A549 (cell line): ENCODE measurements around the gene SLC25A25. TPM values are rescaled to one million over a fixed set of nuclear protein-coding genes. Genes with fewer than 3 reads are reported as not detected.

Experiments used
- ATAC-seq, 2 experiments: fragments of 200-7000 bp in 1 of 2; fragments of >200 bp in 1 of 2; cut with Nextera tagmentation in 1 of 2; cut with Tn5 transposase in 1 of 2; 3 replicates each; pipeline versions ENCODE4 v1.8.0 to v1.9.1; 2018 to 2020; ENCODE audit warnings: mild to moderate bottlenecking in 1 of 2, moderate library complexity in 1 of 2
- CTCF ChIA-PET: fragments of 300-600 bp; sonication (Branson Sonifier 250); formaldehyde crosslinking; extraction: SDS; loops from one replicate; lab custom pipeline; 2021; ENCODE audit warnings: antibody characterized with exemption, inconsistent platforms; lab: Yijun Ruan, JAX
- POLR2A ChIA-PET: fragments of 350-600 bp; formaldehyde crosslinking; extraction: SDS; loops from one replicate; lab custom pipeline; 2021; ENCODE audit warnings: antibody characterized with exemption, inconsistent platforms; lab: Yijun Ruan, JAX
- DNase-seq, 2 experiments: peaks; one replicate each; pipeline versions ENCODE4 v3.0.0 to v3.0.0-alpha.2; 2011 to 2016; ENCODE audit warnings: low read depth in 1 of 2, low spot score in 1 of 2
- FAIRE-seq: peaks from 2 replicates; lab custom pipeline; 2011; peaks lifted over from hg19 to GRCh38; lab: Jason Lieb, UNC
- H3K27ac ChIP-seq, 2 experiments: fragments of >200 bp; sonication (Bioruptor Twin); formaldehyde crosslinking; 3 replicates each; pipeline ENCODE4 v1.5.1; 2016 to 2017
- H3K4me1 ChIP-seq: fragments of >200 bp; sonication (Bioruptor Twin); formaldehyde crosslinking; 3 replicates; pipeline ENCODE4 v1.6.1; 2016
- H3K4me2 ChIP-seq: fragments of >200 bp; sonication (Bioruptor Twin); formaldehyde crosslinking; 3 replicates; pipeline ENCODE4 v1.6.1; 2016
- H3K4me3 ChIP-seq: fragments of >200 bp; sonication (Bioruptor Twin); formaldehyde crosslinking; 3 replicates; pipeline ENCODE4 v1.5.1; 2016
- H3K9me3 ChIP-seq: fragments of >200 bp; sonication (Bioruptor Twin); formaldehyde crosslinking; 3 replicates; pipeline ENCODE4 v1.6.1; 2016
- CBX8 ChIP-seq: fragments of 200-600 bp; sonication (generic); IDR thresholded peaks from 2 replicates; pipeline ENCODE4 v1.6.1; 2016
- CHD2 ChIP-seq: fragments of 150-350 bp; IDR thresholded peaks from 2 replicates; pipeline ENCODE4 v1.6.1; 2014; ENCODE audit warnings: low read length; ENCODE audit not compliant: partially characterized antibody
- E2F6 ChIP-seq: IDR thresholded peaks from 2 replicates; pipeline ENCODE4 v1.6.1; 2012; ENCODE audit warnings: low read depth, borderline replicate concordance
- EHF ChIP-seq: fragments of 250-450 bp; sonication (Bioruptor Pico); IDR thresholded peaks from 2 replicates; pipeline ENCODE4 v1.5.0; 2020; ENCODE audit warnings: mild to moderate bottlenecking
- EP300 ChIP-seq, 2 experiments: fragments of >200 bp; sonication (Bioruptor Twin); formaldehyde crosslinking; IDR thresholded peaks; 2 replicates in 1 of 2; 3 replicates in 1 of 2; pipeline ENCODE4 v1.6.1; 2016 to 2017
- FOSB ChIP-seq: fragments of 250-450 bp; sonication (Bioruptor Pico); IDR thresholded peaks from 2 replicates; pipeline ENCODE4 v1.5.0; 2020; ENCODE audit warnings: mild to moderate bottlenecking, moderate library complexity
- HDAC2 ChIP-seq: fragments of 200-600 bp; sonication (generic); IDR thresholded peaks from 2 replicates; pipeline ENCODE4 v1.6.1; 2016
- HMGXB4 ChIP-seq: fragments of 250-450 bp; sonication (Bioruptor Pico); IDR thresholded peaks from 2 replicates; pipeline ENCODE4 v1.5.0; 2021; ENCODE audit warnings: mild to moderate bottlenecking, moderate library complexity, borderline replicate concordance
- HOXB13 ChIP-seq: fragments of 250-450 bp; sonication (Bioruptor Pico); IDR thresholded peaks from 2 replicates; pipeline ENCODE4 v1.5.0; 2020; ENCODE audit warnings: low read depth, mild to moderate bottlenecking, moderate library complexity
- KDM1A ChIP-seq: fragments of 200-600 bp; sonication (generic); IDR thresholded peaks from 2 replicates; pipeline ENCODE4 v1.6.1; 2016; ENCODE audit warnings: low read depth, mild to moderate bottlenecking
- KDM5A ChIP-seq: fragments of 200-600 bp; sonication (generic); IDR thresholded peaks from 2 replicates; pipeline ENCODE4 v1.6.1; 2016; ENCODE audit warnings: antibody characterized with exemption, mild to moderate bottlenecking
- NR3C1 ChIP-seq: fragments of >200 bp; sonication (Bioruptor Twin); formaldehyde crosslinking; IDR thresholded peaks from 3 replicates; pipeline ENCODE4 v1.6.1; 2017
- PHF8 ChIP-seq: fragments of 200-600 bp; sonication (generic); IDR thresholded peaks from 2 replicates; pipeline ENCODE4 v1.6.1; 2016; ENCODE audit warnings: low read depth, mild to moderate bottlenecking, antibody characterized with exemption, moderate library complexity, borderline replicate concordance
- REST ChIP-seq: fragments of 200-600 bp; sonication (generic); IDR thresholded peaks from 2 replicates; pipeline ENCODE4 v1.6.1; 2016; ENCODE audit warnings: antibody characterized with exemption, mild to moderate bottlenecking, moderate library complexity
- RNF2 ChIP-seq: fragments of 200-600 bp; sonication (generic); IDR thresholded peaks from 2 replicates; pipeline ENCODE4 v1.6.1; 2016; ENCODE audit warnings: low read depth, mild to moderate bottlenecking, antibody characterized with exemption, moderate library complexity, borderline replicate concordance
- TFCP2L1 ChIP-seq: fragments of 250-450 bp; sonication (Bioruptor Pico); IDR thresholded peaks from 2 replicates; pipeline ENCODE4 v1.5.0; 2021; ENCODE audit warnings: mild to moderate bottlenecking
- TP53 ChIP-seq: fragments of 250-450 bp; sonication (Bioruptor Pico); IDR thresholded peaks from 2 replicates; pipeline ENCODE4 v1.5.0; 2021; ENCODE audit warnings: mild to moderate bottlenecking, moderate library complexity
- ZC3H11A ChIP-seq: fragments of 450-650 bp; IDR thresholded peaks from 2 replicates; pipeline ENCODE4 v1.6.1; 2014; ENCODE audit warnings: antibody characterized with exemption, mild to moderate bottlenecking
- ZSCAN20 ChIP-seq: fragments of 250-450 bp; sonication (Bioruptor Pico); IDR thresholded peaks from 2 replicates; pipeline ENCODE4 v1.8.0; 2022; ENCODE audit warnings: mild to moderate bottlenecking, moderate library complexity
- WGBS: methylation state at CpG from one replicate; pipeline ENCODE4 v1.1.6; 2017; ENCODE audit errors: missing lambda C conversion rate; 5-methylcytosine and 5-hydroxymethylcytosine counted together
- polyA plus RNA-seq, 4 experiments: library from polyadenylated mRNA; depleted of rRNA in 3 of 4; stranded (reverse); fragments of >200 nt; fragmentation: RNase III in 1 of 4; extraction: RNeasy Plus Mini Kit Qiagen cat#74134 plus additional on column Dnase treatment in 1 of 4; gene quantifications; 2 replicates in 3 of 4; 3 replicates in 1 of 4; pipeline ENCODE4 v1.2.3, GENCODE V29; 2011 to 2017
- TF ChIP-seq, protein P1 (sequence below): fragments of 250-450 bp; sonication (Bioruptor Pico); IDR thresholded peaks from 2 replicates; pipeline ENCODE4 v1.5.0; 2020; ENCODE audit warnings: low read depth, mild to moderate bottlenecking, moderate library complexity
- TF ChIP-seq, protein P2 (sequence below): fragments of 450-650 bp; IDR thresholded peaks from 2 replicates; pipeline ENCODE4 v1.6.1; 2014; ENCODE audit warnings: antibody characterized with exemption

SLC25A25 gene
- polyA plus RNA-seq, 2 of the 4 experiments (the other 2 are of a cell fraction): 7.0 TPM

DNA sequence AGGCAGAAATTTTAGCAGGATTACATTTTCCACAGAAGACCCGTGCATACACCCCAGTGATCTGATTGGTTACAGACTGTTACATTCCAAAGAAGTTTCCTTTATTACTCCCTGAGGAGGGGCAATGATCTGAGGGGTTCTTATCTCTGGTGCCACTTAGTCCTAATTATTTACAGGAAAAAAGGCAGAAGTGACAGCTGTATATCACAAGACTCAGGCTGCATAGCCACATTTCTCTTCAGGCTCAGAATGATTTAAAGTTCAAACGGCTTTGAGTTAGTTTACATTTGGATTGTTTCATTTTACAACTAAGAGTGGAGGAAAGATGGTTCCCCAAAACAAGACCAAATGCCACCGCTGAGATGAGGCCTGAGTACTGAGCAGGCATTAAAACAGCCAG lies 18.2 kb upstream of the SLC25A25 start (continued):
- no peak for TF ChIP-seq E2F6
- no peak for TF ChIP-seq EP300 (IDR thresholded peaks at IDR 0.05)

DNA sequence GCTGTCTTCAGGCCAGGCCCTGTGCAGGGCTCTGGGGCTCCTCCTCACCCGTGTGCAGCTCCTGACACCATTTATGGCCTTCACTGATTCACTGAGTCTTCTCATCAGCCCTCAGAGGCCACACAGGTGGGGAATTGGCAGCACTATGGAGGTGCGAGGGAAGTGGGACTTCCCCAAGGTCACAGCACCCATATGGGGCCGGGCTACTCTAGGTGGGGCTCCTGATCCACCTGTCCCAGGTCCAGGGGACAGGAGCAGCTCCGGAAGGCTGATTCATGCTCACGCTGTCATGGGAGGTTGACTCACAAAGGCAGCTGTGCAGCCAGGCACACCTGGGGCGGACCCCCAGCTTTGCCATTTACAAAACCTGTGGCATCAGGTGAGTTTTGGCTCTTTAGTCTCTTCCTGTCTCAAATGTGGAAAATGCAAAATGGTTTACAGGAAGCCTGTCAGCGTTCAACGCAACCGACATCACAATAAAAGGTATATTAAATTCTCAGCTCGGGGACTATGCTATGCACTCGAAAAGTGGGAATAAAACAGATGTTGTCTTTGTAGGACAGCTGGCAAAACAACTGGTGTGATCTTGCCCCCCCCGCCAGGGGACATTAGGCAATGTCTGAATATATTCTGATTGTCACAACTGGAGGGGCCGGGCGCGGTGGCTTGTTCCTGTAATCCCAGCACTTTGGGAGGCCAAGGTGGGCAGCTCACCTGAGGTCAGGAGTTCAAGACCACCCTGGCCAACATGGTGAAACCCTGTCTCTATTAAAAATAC lies 15.9 kb upstream of the SLC25A25 start:
- H3K4me3 ChIP-seq: no peak overlapping the region
- ATAC-seq (no peak), DNase-seq (no peak), FAIRE-seq (no peak)
- 78% methylated on average over 14 of the region's 15 CpGs for WGBS
- POLR2A ChIA-PET: no interaction called here
- H3K4me1 ChIP-seq: peaks cover 18% of the 10 kb centered on the region
- no peak for TF ChIP-seq FOSB (CRISPR knock-in tag)
- no peak for TF ChIP-seq PHF8
- TF ChIP-seq, protein P1, sequence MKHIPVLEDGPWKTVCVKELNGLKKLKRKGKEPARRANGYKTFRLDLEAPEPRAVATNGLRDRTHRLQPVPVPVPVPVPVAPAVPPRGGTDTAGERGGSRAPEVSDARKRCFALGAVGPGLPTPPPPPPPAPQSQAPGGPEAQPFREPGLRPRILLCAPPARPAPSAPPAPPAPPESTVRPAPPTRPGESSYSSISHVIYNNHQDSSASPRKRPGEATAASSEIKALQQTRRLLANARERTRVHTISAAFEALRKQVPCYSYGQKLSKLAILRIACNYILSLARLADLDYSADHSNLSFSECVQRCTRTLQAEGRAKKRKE: no peak
- no peak for TF ChIP-seq TP53
- no peak for TF ChIP-seq E2F6
- TF ChIP-seq CHD2: no peak
- TF ChIP-seq ZC3H11A: no peak
- TF ChIP-seq, protein P2, sequence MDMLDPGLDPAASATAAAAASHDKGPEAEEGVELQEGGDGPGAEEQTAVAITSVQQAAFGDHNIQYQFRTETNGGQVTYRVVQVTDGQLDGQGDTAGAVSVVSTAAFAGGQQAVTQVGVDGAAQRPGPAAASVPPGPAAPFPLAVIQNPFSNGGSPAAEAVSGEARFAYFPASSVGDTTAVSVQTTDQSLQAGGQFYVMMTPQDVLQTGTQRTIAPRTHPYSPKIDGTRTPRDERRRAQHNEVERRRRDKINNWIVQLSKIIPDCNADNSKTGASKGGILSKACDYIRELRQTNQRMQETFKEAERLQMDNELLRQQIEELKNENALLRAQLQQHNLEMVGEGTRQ: no peak
- no peak for TF ChIP-seq KDM1A
- TF ChIP-seq HOXB13 (CRISPR knock-in tag): no peak
- TF ChIP-seq CBX8: no peak
- no peak for TF ChIP-seq KDM5A
- no peak for TF ChIP-seq HDAC2
- TF ChIP-seq ZSCAN20 (CRISPR knock-in tag): no peak
- no peak for TF ChIP-seq REST
- TF ChIP-seq HMGXB4 (CRISPR knock-in tag): no peak
- no peak for TF ChIP-seq NR3C1
- TF ChIP-seq EHF (CRISPR knock-in tag): no peak
- no peak for TF ChIP-seq TFCP2L1 (CRISPR knock-in tag)
- TF ChIP-seq RNF2: no peak
- H3K9me3 ChIP-seq: no peaks in the 10 kb centered on the region
- CTCF ChIA-PET: interaction anchor here (0.9 to 29.7 kb wide), 3 partner anchors 18 to 106 kb away, joined by 3 to 827 read pairs (median 92); partner anchors contain the start of genes DPM2 and PIP5KL1
- no peak overlapping the region for H3K27ac ChIP-seq
- H3K4me2 ChIP-seq: no peak overlapping the region
